Lower leg skin (tissue), 3 donors: ENCODE results near the gene SLC25A29.

Experiments used
- POLR2A ChIP-seq, 2 donors: fragments of 450-650 bp; IDR thresholded peaks; one replicate each; pipeline ENCODE4 v1.6.1; 2016 to 2017; ENCODE audit warnings: antibody characterized with exemption in 2 of 2, mild to moderate bottlenecking in 1 of 2, moderate library complexity in 1 of 2
- TF ChIP-seq, protein P1 (sequence below), 3 donors: fragments of 450-650 bp; IDR thresholded peaks; one replicate each; pipeline ENCODE4 v1.5.1; 2016; ENCODE audit warnings: antibody characterized with exemption in 3 of 3, mild to moderate bottlenecking in 3 of 3, moderate library complexity in 2 of 3

DNA sequence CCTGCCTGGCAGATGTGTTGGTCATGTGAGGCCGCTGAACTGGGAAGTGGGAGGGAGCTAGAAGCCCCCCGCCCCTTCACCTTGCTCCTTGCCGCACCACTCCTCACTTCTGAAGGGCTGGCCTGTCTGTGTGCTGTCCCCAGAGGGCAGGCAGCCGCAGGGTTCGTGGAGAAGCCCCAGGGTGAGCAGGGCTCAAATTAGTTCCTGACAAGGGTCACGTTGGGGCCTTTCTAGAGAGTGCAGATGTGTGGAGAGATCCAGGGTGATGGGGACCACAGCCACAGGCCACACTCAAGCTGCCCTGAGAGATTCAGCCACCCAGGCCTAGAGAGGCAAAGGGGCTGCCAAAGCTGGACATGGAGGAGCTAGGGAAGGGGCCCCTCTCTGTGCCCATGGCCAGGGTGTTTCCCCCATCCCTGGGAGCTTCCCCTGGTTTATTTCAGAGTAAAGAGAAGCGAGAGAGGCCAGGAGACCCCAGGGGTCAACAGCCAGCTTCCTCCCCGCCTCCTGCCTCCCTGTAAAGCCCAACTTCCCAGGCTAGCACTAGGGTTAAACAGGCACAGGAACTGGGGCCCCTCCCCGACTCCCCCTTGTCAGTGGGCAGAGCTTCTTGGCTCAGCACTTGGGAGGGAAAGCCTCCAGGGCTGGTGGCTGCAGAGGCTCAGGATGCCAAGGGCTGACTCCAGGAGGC lies 16.2 kb downstream of the SLC25A29 start:
- no peak for TF ChIP-seq POLR2A (IDR thresholded peaks at IDR 0.05)
- TF ChIP-seq, protein P1, sequence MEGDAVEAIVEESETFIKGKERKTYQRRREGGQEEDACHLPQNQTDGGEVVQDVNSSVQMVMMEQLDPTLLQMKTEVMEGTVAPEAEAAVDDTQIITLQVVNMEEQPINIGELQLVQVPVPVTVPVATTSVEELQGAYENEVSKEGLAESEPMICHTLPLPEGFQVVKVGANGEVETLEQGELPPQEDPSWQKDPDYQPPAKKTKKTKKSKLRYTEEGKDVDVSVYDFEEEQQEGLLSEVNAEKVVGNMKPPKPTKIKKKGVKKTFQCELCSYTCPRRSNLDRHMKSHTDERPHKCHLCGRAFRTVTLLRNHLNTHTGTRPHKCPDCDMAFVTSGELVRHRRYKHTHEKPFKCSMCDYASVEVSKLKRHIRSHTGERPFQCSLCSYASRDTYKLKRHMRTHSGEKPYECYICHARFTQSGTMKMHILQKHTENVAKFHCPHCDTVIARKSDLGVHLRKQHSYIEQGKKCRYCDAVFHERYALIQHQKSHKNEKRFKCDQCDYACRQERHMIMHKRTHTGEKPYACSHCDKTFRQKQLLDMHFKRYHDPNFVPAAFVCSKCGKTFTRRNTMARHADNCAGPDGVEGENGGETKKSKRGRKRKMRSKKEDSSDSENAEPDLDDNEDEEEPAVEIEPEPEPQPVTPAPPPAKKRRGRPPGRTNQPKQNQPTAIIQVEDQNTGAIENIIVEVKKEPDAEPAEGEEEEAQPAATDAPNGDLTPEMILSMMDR (IDR thresholded peaks at IDR 0.05) = no peak
